GM12878 (cell line): Measurements from ENCODE around the gene MYO7B.

ENCODE experiments used
- ATF3 ChIP-seq: IDR thresholded peaks from 2 replicates; pipeline ENCODE4 v1.6.1; 2011; ENCODE audit warnings: low read depth, mild to moderate bottlenecking, low read length, moderate library complexity, borderline replicate concordance; ENCODE audit errors: extremely low read depth
- BRCA1 ChIP-seq: IDR thresholded peaks from 2 replicates; pipeline ENCODE4 v1.6.1; 2011; ENCODE audit warnings: low read depth, low read length, improper control_type of control experiment
- CTCF ChIP-seq, 3 experiments: IDR thresholded peaks in 2 of 3; conservative IDR thresholded peaks in 1 of 3; 2 replicates each; pipeline ENCODE4 v1.5.1; 2011; ENCODE audit warnings: low read depth in 3 of 3, low read length in 3 of 3, mild to moderate bottlenecking in 3 of 3, control low read depth in 2 of 3, moderate library complexity in 2 of 3, inconsistent platforms in 1 of 3, mixed read lengths in 1 of 3; ENCODE audit not compliant: control insufficient read depth in 2 of 3, insufficient read depth in 1 of 3; ENCODE audit errors: extremely low read depth in 1 of 3
- MAX ChIP-seq: IDR thresholded peaks from 2 replicates; pipeline ENCODE4 v1.6.1; 2012; ENCODE audit warnings: low read depth, low read length, improper control_type of control experiment
- PAX5 ChIP-seq: IDR thresholded peaks from 2 replicates; pipeline ENCODE4 v1.6.1; 2011; ENCODE audit warnings: low read depth, low read length, borderline replicate concordance

- TF ChIP-seq CTCF (IDR thresholded peaks at IDR 0.05 in 2 of 3, conservative IDR thresholded peaks at IDR 0.05 in 1 of 3; ENCODE audit: control insufficient read depth in 2 of 3, extremely low read depth in 1 of 3, insufficient read depth in 1 of 3, low read depth in 3 of 3, low read length in 3 of 3) (no peak), MAX (no peak), ATF3 (no peak), BRCA1 (no peak), PAX5 (no peak)
Observed at GRCh38 chr2:127673291-127674069, 138.0 kb downstream of the MYO7B start.
